GM20000 (cell line): ENCODE measurements around the gene PPP1R12B.
A peak's percentile ranks its signal among the peaks of the same experiment; 100 is the strongest.
"Not testable (repeated sequence)": the region's sequence is repeated elsewhere in the genome, so short reads cannot be mapped to it uniquely, and the experiment has no call there.

Source experiments
- DNase-seq: peaks from one replicate; pipeline ENCODE4 v3.0.0; 2012; ENCODE audit warnings: low spot score
- CTCF ChIP-seq: IDR thresholded peaks from 2 replicates; pipeline ENCODE4 v1.5.1; 2012; ENCODE audit warnings: mild to moderate bottlenecking, control low read depth; ENCODE audit errors: extremely low read depth, missing control alignments

The PPP1R12B gene

DNA sequence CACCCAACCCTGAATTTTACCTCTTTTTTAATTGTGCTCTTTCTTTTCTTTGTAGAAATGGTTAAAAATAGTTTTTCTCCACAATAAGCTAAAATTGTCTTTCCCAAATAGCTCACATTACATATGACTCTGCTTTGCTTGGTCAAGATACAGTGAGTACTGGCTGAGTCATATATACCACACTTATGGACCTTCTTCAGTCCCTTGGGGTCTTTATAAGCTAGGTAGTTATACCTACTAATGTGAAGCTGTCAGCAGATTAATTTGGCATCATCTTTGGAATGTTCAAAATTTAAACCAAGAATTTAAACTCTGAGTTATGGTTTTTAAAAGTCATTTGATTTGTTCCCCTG lies 111.6 kb downstream of the PPP1R12B start:
- not testable (repeated sequence) for DNase-seq

- no peak for TF ChIP-seq CTCF
- DNase-seq = no peak
Measured at GRCh38 chr1:202462342-202463076, 114.0 kb downstream of the PPP1R12B start.

DNA sequence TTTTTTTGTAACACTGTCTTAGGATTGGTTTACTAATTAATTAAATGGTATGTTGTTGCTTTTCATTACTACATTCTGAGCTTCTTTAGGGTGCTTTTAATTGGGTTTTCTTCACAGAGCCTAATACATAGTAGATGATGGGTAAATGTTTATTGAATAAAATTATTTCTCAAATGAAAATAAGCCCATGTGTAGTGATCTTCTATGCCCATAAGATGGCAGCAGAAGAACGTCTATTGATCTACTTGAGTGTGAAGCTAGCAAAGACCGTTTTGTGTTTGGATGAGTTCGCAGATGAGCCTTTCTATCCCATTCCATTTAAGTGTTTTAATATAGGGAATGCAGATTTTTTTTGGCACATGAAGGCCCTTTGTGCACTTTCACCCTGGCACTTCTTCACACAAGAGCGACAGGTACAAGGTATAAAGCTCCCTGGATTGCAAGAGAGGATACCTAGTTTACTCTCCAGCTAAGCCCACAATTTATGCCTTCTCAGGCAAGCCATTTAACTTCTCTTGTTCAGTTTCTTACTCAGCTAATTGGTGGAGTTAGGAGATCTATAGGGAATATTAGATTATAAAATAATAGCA lies 115.7 kb downstream of the PPP1R12B start:
- peak; percentile 22 for TF ChIP-seq CTCF

DNA sequence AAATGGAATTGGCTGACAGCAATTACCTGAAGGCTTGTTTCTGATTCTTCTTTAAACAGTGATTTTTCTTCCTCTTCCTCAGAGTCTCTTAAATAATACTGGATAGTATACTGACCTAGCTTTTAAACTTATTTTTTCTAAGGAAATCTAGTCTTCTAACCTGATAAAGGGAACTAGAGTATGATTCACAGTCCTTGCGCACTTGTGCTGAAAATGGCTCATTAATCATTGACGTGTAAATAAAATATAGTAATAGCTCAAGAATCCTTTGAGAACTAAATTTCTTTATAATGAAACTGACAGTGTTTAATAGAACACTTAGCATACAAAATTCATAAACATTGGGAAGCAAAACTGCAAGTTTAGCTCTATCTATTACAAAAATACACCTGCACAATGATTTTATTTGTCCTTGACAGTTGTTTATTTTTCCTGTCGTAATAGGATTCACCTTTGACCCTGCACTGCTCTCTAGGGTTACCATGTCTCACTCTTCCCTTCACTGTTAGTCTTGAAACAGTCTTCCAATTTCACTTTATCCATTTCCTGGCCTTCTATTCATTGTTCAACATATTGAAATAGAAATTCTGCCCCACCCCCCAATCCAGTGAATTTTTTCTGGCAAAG lies 117.3 kb downstream of the PPP1R12B start:
- DNase-seq = not testable (repeated sequence)

More for the DNA sequence above, 115.7 kb downstream of the PPP1R12B start:
- DNase-seq = not testable (repeated sequence)

GRCh38 chr1:202466339-202466738 lies 117.8 kb downstream of the PPP1R12B start:
- not testable (repeated sequence) for DNase-seq

GRCh38 chr1:202467381-202467780 lies 118.9 kb downstream of the PPP1R12B start:
- not testable (repeated sequence) for DNase-seq

DNA sequence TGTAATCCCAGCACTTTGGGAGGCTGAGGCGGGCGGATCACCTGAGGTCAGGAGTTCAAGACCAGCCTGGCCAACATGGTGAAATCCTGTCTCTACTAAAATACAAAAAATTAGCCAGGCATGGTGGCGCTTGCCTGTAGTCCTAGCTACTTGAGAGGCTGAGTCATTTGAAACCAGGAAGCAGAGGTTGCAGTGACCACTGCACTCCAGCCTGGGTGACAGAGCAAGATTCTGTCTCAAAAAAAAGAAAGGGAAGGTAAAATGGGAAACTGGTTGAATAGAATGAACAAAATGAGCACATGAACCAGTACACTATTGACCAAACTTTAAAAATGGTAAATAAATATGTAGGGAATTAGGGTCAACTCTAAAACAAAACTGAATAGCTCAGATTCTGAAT lies 120.2 kb downstream of the PPP1R12B start:
- not testable (repeated sequence) for DNase-seq

- DNase-seq = not testable (repeated sequence)
Measured at GRCh38 chr1:202469123-202469522, 120.6 kb downstream of the PPP1R12B start.

GRCh38 chr1:202471246-202471645 lies 122.7 kb downstream of the PPP1R12B start:
- no peak for TF ChIP-seq CTCF

GRCh38 chr1:202472347-202473124 lies 124.0 kb downstream of the PPP1R12B start:
- DNase-seq = not testable (repeated sequence)

More at GRCh38 chr1:202471246-202471645, 122.7 kb downstream of the PPP1R12B start:
- DNase-seq = no peak

- not testable (repeated sequence) for DNase-seq
Measured at GRCh38 chr1:202473266-202474045, 125.0 kb downstream of the PPP1R12B start.

DNA sequence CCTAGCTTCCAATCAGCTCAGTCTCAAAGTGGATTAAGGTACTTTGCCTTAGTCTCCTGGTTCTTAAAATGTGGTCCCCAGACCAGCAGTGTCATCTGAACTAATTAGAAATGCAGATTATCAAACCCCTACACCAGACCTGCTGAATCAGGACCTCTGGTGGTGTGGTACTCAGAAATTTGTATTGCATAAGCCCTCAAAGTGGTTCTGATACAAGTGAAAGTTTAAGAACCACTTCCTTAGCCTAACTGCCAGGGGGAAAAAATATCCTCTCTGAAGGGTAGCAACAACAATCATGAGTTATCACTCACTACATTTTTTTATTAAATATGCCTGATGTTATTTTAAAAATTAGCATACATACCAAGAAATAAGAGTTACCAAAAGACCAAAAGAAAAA lies 131.2 kb downstream of the PPP1R12B start:
- DNase-seq = not testable (repeated sequence)

DNA sequence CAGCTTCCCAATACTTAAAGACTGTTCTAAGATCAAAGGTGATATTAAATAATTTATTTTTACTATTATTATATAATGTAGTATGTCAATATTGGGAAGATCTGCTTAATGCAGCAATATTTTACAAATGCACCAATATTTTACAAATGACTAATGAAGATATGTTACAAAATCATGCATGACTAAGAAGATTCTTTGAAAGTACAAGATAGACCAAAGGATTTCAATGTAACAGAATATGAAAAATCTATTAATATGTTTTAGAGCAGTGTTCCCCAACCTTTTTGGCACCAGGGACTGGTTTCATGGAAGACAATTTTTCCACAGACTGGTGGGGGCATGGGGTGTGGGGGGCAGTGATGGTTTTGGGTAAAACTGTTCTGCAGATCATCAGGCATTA lies 132.1 kb downstream of the PPP1R12B start:
- DNase-seq = not testable (repeated sequence)

DNA sequence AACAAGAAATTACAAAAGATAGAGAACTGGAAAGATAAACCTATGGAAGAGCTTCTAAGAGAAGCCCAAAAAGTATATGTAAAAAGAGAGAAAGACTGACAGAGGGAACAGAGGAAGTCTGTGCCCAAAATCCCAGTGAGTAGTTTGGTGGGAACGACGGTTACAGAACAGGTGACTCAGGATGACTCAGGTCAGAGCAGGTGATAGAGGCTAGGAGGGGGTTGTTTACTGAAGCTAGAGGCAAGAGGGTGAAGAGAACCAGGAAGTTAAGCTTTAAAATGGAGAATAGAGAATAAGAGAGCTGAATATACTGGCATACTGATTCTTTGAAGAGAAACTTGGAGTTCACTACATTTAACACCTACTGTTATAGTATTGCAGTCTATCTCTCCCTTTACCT lies 134.9 kb downstream of the PPP1R12B start:
- DNase-seq = not testable (repeated sequence)

GRCh38 chr1:202484032-202484431 lies 135.5 kb downstream of the PPP1R12B start:
- not testable (repeated sequence) for DNase-seq

- DNase-seq = not testable (repeated sequence)
Measured at GRCh38 chr1:202484820-202485219, 136.3 kb downstream of the PPP1R12B start.
